ENCODE data around the gene SEC22C.
"Not testable (repeated sequence)": the region's sequence is repeated elsewhere in the genome, so short reads cannot be mapped to it uniquely, and the experiment has no call there.

Gene SEC22C

GRCh38 chr3:42593635-42594034 is 11.9 kb upstream of the SEC22C start:
- TF ChIP-seq ZNF274 (IDR thresholded peaks at IDR 0.05; ENCODE audit: low read depth, low read length), result no peak
- H3K4me3 ChIP-seq (ENCODE audit: low read length), result no peak overlapping the region

GRCh38 chr3:42591811-42592210 is 10.0 kb upstream of the SEC22C start:
- peak overlapping the region; percentile 67 for H3K4me3 ChIP-seq (ENCODE audit: low read length)
- TF ChIP-seq ZNF274 (IDR thresholded peaks at IDR 0.05; ENCODE audit: low read depth, low read length), result no peak

DNA sequence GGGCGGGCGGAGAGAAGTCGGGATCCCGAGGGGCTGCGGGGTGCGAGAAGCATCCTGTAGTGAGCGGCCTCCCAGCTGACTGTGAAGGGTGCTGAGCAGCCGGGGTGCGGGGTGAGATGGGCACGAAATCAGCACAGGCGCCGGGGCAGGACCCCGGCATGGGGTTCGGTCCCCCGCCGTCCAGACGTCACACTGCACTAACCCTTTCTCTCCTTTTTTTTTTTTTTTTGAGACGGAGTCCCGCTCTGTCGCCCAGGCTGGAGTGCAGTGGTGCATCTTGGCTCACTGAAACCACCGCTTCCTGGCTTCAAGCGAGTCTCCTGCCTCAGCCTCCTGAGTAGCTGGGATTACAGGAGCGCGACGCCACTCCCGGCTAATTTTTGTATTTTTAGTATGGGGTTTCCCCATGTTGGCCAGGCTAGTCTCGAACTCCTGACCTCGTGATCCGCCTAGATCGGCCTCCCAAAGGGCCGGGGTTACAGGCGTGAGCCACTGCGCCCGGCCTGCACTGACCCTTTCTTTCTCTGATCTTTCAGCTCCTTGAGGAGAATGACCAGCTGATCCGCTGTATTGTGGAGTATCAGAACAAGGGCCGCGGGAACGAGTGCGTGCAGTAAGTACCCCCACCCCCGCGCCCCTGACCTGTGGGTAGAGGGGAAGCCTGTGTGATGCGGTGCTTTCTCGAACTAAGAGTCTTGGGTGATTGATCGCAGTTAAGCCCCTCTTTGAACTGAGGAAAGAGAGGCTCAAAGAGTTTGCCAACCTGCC is 9.4 kb upstream of the SEC22C start:
- peak overlapping the region; percentile 67 for H3K4me3 ChIP-seq (ENCODE audit: low read length)
- TF ChIP-seq ZNF274 (IDR thresholded peaks at IDR 0.05; ENCODE audit: low read depth, low read length), result no peak

DNA sequence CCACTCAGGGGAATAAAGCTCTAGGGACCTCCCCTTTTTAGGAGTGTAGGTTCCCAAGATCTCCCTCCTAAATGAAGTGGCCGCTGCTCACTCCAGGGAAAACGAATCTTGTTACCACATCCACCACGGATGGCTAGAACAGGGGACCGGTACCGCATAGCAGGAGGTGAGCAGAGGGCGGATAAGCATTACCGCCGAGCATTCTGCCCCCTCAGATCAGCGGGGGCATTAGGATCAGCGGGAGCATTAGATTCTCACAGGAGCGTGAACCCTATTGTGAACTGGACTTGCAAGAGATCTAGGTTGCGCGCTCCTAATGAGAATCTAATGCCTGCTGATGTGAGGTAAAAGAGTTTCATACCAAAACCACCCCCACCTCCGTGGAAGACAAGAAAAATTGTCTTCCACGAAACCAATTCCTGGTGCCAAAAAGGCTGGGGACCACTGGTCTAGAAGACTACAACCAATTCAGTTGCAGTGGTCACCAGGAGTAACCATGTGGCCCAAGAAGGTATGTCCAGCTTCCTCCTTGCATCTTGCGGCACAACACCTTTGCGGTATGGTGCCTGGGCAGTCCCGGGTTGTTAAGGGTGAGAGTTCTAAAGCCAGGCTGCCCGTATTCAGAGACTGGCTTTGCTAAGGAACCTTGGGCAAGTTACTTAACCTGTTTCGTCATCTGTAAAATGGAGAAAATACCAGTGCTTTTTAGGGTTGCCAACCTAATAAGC is 7.8 kb upstream of the SEC22C start:
- H3K4me3 ChIP-seq (ENCODE audit: low read length), result peak overlapping the region; percentile 40; the same call in 1 of the 2 replicates
- no peak for TF ChIP-seq ZNF274 (IDR thresholded peaks at IDR 0.05; ENCODE audit: low read depth, low read length)

DNA sequence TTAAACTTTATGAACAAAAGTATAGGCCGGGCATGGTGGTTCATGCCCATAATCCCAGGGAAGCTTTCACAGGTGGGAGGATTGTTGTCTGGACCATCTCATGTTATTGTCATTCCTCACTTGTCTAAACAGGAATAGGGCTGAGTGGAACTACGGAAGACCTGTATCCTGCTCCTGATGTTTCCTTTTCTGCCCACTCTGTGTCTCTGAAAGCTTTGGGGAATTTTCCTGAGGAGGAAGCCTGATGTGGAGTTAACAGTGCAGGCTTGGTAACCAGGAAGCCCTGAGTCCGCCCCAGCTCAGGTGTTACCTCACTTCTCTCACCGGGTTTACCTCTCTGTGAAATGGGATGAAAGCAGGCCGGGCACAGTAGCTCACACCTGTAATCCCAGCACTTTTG is 6.9 kb upstream of the SEC22C start:
- no peak for TF ChIP-seq ZNF274 (IDR thresholded peaks at IDR 0.05; ENCODE audit: low read depth, low read length)
- no peak overlapping the region for H3K4me3 ChIP-seq (ENCODE audit: low read length)

- no peak for TF ChIP-seq ZNF274 (IDR thresholded peaks at IDR 0.05; ENCODE audit: low read depth, low read length)
- peak overlapping the region; percentile 97 for H3K4me3 ChIP-seq (ENCODE audit: low read length)
Observed at GRCh38 chr3:42582474-42583070, 805 bp upstream of the SEC22C start.

- no peak for TF ChIP-seq ZNF274 (IDR thresholded peaks at IDR 0.05; ENCODE audit: low read depth, low read length)
- peak overlapping the region; percentile 97 for H3K4me3 ChIP-seq (ENCODE audit: low read length)
Observed at GRCh38 chr3:42581400-42581708, 413 bp downstream of the SEC22C start.

- not testable (repeated sequence) for H3K4me3 ChIP-seq (ENCODE audit: low read length)
Observed at GRCh38 chr3:42579346-42579745, 2.4 kb downstream of the SEC22C start.

- H3K4me3 ChIP-seq (ENCODE audit: low read length), result no peak overlapping the region
- TF ChIP-seq ZNF274 (IDR thresholded peaks at IDR 0.05; ENCODE audit: low read depth, low read length), result no peak
Observed at GRCh38 chr3:42578054-42578453, 3.7 kb downstream of the SEC22C start.

DNA sequence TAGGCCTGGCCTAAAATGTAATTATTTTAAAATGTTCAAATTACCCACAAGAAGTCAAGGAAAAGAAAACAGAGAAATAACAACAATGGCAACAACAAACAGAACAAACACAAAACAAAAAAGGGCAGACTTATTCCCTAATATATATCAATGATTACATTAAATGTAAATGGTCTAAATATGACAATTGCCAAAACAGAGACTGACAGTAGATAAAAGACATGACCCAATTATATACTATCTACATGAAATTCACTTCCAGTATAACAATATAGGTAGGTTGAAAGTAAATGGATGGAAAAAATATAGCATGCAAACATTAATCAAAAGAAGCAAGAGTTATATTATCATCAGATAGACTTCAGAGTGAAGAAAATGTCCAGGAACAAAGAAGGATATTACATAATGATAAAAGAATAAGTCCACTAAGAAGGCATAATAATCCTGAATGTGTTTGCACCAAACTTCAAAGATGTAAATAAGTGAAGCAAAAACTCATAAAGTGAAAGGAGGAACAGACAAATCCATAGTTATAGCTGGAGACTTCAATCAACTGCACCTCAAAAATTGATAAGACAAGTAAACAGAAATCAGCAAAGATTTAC is 6.5 kb downstream of the SEC22C start:
- TF ChIP-seq ZNF274 (IDR thresholded peaks at IDR 0.05; ENCODE audit: low read depth, low read length), result no peak
- H3K4me3 ChIP-seq (ENCODE audit: low read length), result no peak overlapping the region

DNA sequence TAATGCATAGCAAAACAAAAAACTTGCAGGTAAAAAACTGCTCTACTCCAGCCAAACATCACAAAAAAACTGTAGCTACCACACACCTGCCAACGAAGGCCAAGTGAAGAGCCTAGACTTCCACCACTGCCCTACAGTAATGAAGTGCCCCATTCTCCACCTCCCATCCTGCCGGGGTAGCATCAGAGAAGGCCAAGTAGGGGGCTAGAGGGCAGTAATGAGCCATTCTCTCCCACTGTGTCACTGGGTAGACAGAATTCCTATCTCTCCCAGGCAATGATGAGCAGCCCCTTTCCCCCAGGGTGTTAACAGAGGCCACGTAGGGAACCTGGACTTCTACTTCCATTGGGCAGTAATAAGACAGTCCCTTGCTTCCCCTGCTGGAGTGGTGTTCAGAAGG is 9.5 kb downstream of the SEC22C start:
- no peak for TF ChIP-seq ZNF274 (IDR thresholded peaks at IDR 0.05; ENCODE audit: low read depth, low read length)
- H3K4me3 ChIP-seq (ENCODE audit: low read length), result no peak overlapping the region

- no peak for TF ChIP-seq ZNF274 (IDR thresholded peaks at IDR 0.05; ENCODE audit: low read depth, low read length)
- H3K4me3 ChIP-seq (ENCODE audit: low read length), result no peak overlapping the region
Observed at GRCh38 chr3:42569593-42570142, 12.1 kb downstream of the SEC22C start.

GRCh38 chr3:42562047-42562907 is 19.5 kb downstream of the SEC22C start:
- no peak for TF ChIP-seq ZNF274 (IDR thresholded peaks at IDR 0.05; ENCODE audit: low read depth, low read length)
- H3K4me3 ChIP-seq (ENCODE audit: low read length), result no peak overlapping the region

GRCh38 chr3:42557854-42558253 is 23.9 kb downstream of the SEC22C start:
- no peak overlapping the region for H3K4me3 ChIP-seq (ENCODE audit: low read length)
- TF ChIP-seq ZNF274 (IDR thresholded peaks at IDR 0.05; ENCODE audit: low read depth, low read length), result no peak

- H3K4me3 ChIP-seq (ENCODE audit: low read length), result not testable (repeated sequence)
Observed at GRCh38 chr3:42556817-42557216, 24.9 kb downstream of the SEC22C start.

All from GM08714 (cell line).